PC-9 (cell line): ENCODE results near the gene TTYH1. TPM values are rescaled to one million over a fixed set of nuclear protein-coding genes. Genes with fewer than 3 reads are reported as not detected.
A peak's percentile ranks its signal among the peaks of the same experiment; 100 is the strongest.

ENCODE experiments used
- BruUV-seq: library from RNA; stranded (reverse); fragments of 400-500 nt; replicated peaks from 2 replicates; lab custom pipeline; 2021; lab: Mats Ljungman, UMichigan
- CTCF ChIA-PET: fragments of 300-600 bp; sonication (Branson Sonifier 250); formaldehyde crosslinking; loops from one replicate; lab custom pipeline; 2022; ENCODE audit warnings: antibody characterized with exemption; lab: Charles Lee
- POLR2A ChIA-PET: fragments of 300-600 bp; sonication (Branson Sonifier 250); formaldehyde crosslinking; loops from one replicate; lab custom pipeline; 2022; ENCODE audit warnings: antibody characterized with exemption; ENCODE audit not compliant: unreplicated experiment; lab: Charles Lee
- DNase-seq, 2 experiments: peaks; one replicate each; pipeline versions ENCODE4 v3.0.0 to v3.0.0-alpha.2; 2015 to 2022; ENCODE audit warnings: mixed read lengths in 1 of 2
- H2AFZ ChIP-seq: fragments of 200-600 bp; sonication (generic); 2 replicates; pipeline ENCODE4 v1.8.1; 2017; ENCODE audit warnings: antibody characterized with exemption
- H3F3A ChIP-seq: fragments of 200-600 bp; sonication (generic); 2 replicates; pipeline ENCODE4 v1.8.1; 2017; ENCODE audit warnings: antibody characterized with exemption, mild to moderate bottlenecking, low read depth; ENCODE audit not compliant: insufficient read depth
- H3K27ac ChIP-seq: fragments of 200-600 bp; sonication (generic); 2 replicates; pipeline ENCODE4 v1.6.1; 2016; ENCODE audit warnings: mixed run types
- H3K27me3 ChIP-seq: fragments of 200-600 bp; sonication (generic); 2 replicates; pipeline ENCODE4 v1.6.1; 2016; ENCODE audit warnings: low read depth, mixed run types; ENCODE audit not compliant: insufficient read depth
- H3K36me3 ChIP-seq: fragments of 200-600 bp; sonication (generic); 2 replicates; pipeline ENCODE4 v1.6.1; 2016; ENCODE audit warnings: low read depth, mixed run types
- H3K4me1 ChIP-seq: fragments of 200-600 bp; sonication (generic); replicated peaks from 2 replicates; pipeline ENCODE4 v1.6.1; 2016; ENCODE audit warnings: mixed run types; ENCODE audit not compliant: insufficient read depth
- H3K4me2 ChIP-seq: fragments of 200-600 bp; sonication (generic); 2 replicates; pipeline ENCODE4 v1.6.1; 2017; ENCODE audit warnings: mixed run types
- H3K4me3 ChIP-seq: fragments of 200-600 bp; sonication (generic); 2 replicates; pipeline ENCODE4 v1.6.1; 2016; ENCODE audit warnings: mixed run types
- H3K79me2 ChIP-seq: fragments of 200-600 bp; sonication (generic); 2 replicates; pipeline ENCODE4 v1.6.1; 2017; ENCODE audit warnings: low read depth, mixed run types
- H3K9me2 ChIP-seq: fragments of 200-600 bp; sonication (generic); 2 replicates; pipeline ENCODE4 v1.8.1; 2017; ENCODE audit warnings: mild to moderate bottlenecking; ENCODE audit not compliant: insufficient read depth
- H3K9me3 ChIP-seq: fragments of 200-600 bp; sonication (generic); 2 replicates; pipeline ENCODE4 v1.8.1; 2016; ENCODE audit warnings: low read depth; ENCODE audit not compliant: insufficient read depth
- H4K20me1 ChIP-seq: fragments of 200-600 bp; sonication (generic); 2 replicates; pipeline ENCODE4 v1.8.1; 2017; ENCODE audit not compliant: insufficient read depth
- EZH2 ChIP-seq: fragments of 200-600 bp; sonication (generic); IDR thresholded peaks from 2 replicates; pipeline ENCODE4 v1.8.0; 2017; ENCODE audit warnings: antibody characterized with exemption, low read depth
- intact Hi-C: fragments of 100-400 bp; cut with micrococcal nuclease; formaldehyde crosslinking; loops from one replicate; pipeline ENCODE4 v1.10.0; 2022; ENCODE audit not compliant: unreplicated experiment
- total RNA-seq: library from RNA; stranded (reverse); gene quantifications from 2 replicates; pipeline ENCODE4 v1.2.3, GENCODE V29; 2021
- TF ChIP-seq, protein P1 (sequence below): fragments of 200-600 bp; sonication (generic); conservative IDR thresholded peaks from 2 replicates; pipeline ENCODE4 v1.6.1; 2017; ENCODE audit warnings: mixed run types, antibody characterized with exemption, mild to moderate bottlenecking, moderate library complexity

Gene TTYH1
- total RNA-seq, 1 experiment from 2014 or later: 1.6 TPM

DNA sequence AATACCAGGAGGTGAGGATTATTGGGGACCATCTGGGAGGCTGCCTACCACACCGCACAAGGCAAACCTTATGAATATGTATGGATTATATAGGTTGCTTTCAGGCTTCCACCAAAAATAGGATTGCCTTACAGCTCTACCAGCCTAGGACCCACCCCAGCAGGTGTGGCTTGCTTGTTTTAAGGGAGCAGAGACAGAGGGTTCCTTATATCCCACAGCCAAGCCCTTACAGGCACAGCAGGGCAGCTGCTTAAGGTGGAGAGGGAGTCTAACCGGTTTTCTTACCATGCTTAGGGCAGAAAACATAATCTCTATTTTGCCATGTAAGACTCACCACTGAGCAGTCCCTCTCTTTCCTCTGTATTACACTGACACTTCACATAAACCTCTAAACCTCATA is 16.1 kb upstream of the TTYH1 start:
- BruUV-seq: no TSS peak
- Histone ChIP-seq H3K27ac (no peak overlapping the region), H3K27me3 (0 out of 2 replicates have a peak, but pooled peaks cover 3% of the 10 kb centered on the region), H3K79me2 (no peaks in the 10 kb centered on the region), H3K4me1 (peaks cover 12% of the 10 kb centered on the region), H3F3A (peaks cover 7% of the 10 kb centered on the region; the same call in 1 of the 2 replicates), H4K20me1 (no peaks in the 10 kb centered on the region), H3K9me2 (no peaks in the 10 kb centered on the region), H2AFZ (no peak overlapping the region), H3K9me3 (no peaks in the 10 kb centered on the region), H3K36me3 (no peaks in the 10 kb centered on the region), H3K4me2 (no peak overlapping the region), H3K4me3 (no peak overlapping the region)
- peak in 1 of 2 experiments; percentile 80 for DNase-seq
- intact Hi-C loops: no loop called here
- ChIA-PET CTCF (interaction anchor here (0.6 kb wide), 1 partner anchor 56 kb away, joined by 3 read pairs; no protein-coding TSS in a partner anchor), POLR2A (no interaction called here)
- TF ChIP-seq EZH2: no peak
- TF ChIP-seq, protein P1, sequence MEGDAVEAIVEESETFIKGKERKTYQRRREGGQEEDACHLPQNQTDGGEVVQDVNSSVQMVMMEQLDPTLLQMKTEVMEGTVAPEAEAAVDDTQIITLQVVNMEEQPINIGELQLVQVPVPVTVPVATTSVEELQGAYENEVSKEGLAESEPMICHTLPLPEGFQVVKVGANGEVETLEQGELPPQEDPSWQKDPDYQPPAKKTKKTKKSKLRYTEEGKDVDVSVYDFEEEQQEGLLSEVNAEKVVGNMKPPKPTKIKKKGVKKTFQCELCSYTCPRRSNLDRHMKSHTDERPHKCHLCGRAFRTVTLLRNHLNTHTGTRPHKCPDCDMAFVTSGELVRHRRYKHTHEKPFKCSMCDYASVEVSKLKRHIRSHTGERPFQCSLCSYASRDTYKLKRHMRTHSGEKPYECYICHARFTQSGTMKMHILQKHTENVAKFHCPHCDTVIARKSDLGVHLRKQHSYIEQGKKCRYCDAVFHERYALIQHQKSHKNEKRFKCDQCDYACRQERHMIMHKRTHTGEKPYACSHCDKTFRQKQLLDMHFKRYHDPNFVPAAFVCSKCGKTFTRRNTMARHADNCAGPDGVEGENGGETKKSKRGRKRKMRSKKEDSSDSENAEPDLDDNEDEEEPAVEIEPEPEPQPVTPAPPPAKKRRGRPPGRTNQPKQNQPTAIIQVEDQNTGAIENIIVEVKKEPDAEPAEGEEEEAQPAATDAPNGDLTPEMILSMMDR: no peak

DNA sequence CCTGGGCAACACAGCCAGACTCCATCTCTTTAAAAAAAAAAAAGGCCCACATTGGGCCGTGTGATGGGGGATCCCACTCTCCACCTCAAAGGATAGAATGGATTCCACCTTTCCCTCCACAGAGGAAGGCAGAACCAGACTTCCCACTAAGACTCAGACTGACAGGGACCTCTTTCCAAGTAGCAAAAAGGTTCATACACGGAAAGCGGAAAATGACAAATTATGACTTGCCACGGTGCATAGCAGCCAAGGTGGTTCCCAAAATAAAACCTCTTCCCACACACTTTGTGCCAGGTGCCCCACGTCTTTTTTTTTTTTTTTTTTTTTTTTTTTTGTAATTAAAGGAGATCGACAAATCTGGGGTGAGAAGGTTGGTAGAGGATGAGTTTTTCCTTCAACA is 14.4 kb upstream of the TTYH1 start:
- H3K9me2 ChIP-seq: no peaks in the 10 kb centered on the region
- H4K20me1 ChIP-seq: no peaks in the 10 kb centered on the region
- H3K4me3 ChIP-seq: no peak overlapping the region
- H3K9me3 ChIP-seq: no peaks in the 10 kb centered on the region
- no peaks in the 10 kb centered on the region for H3K36me3 ChIP-seq
- no peak overlapping the region for H3K4me2 ChIP-seq
- H3K79me2 ChIP-seq: no peaks in the 10 kb centered on the region
- intact Hi-C loops: no loop called here
- POLR2A ChIA-PET: no interaction called here
- DNase-seq: no peak
- no TSS peak for BruUV-seq
- CTCF ChIA-PET: no interaction called here
- H3F3A ChIP-seq: peaks cover 7% of the 10 kb centered on the region; the same call in 1 of the 2 replicates
- H3K27ac ChIP-seq: no peak overlapping the region
- peaks cover 12% of the 10 kb centered on the region for H3K4me1 ChIP-seq
- no peak overlapping the region for H2AFZ ChIP-seq
- 0 out of 2 replicates have a peak, but pooled peaks cover 1% of the 10 kb centered on the region for H3K27me3 ChIP-seq
- TF ChIP-seq, protein P1: no peak
- TF ChIP-seq EZH2: no peak

DNA sequence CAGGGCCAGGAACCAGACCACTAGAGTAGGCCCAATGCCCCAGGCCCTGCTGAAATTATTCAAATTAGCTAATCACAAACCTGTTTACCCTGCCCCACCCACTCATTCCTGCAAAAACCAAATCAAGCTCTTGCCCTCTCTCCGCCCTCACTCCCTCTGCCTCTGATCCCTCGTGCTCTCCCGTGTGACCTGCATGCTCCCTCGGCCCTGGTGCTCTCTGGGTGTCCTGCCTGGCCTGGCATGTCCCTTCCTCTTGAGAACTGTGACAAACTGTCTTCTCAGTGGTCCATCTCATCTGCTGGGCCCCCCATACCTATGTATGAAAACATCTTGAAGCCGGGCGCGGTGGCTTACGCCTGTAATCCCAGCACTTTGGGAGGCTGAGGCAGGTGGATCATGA is 12.2 kb upstream of the TTYH1 start:
- Histone ChIP-seq H3K79me2 (no peaks in the 10 kb centered on the region), H3K4me2 (no peak overlapping the region), H3K4me1 (peaks cover 12% of the 10 kb centered on the region), H3K9me3 (no peaks in the 10 kb centered on the region), H2AFZ (no peak overlapping the region), H3K9me2 (no peaks in the 10 kb centered on the region), H3K36me3 (no peaks in the 10 kb centered on the region), H4K20me1 (no peaks in the 10 kb centered on the region), H3F3A (peaks cover 8% of the 10 kb centered on the region; the same call in 1 of the 2 replicates), H3K4me3 (no peak overlapping the region), H3K27ac (no peak overlapping the region), H3K27me3 (peaks cover 8% of the 10 kb centered on the region; the same call in 1 of the 2 replicates)
- TF ChIP-seq, protein P1: no peak
- TF ChIP-seq EZH2: no peak
- intact Hi-C loops: no loop called here
- ChIA-PET POLR2A (interaction anchor here (0.6 kb wide), 1 partner anchor 676 kb away, joined by 3 read pairs; no protein-coding TSS in a partner anchor), CTCF (no interaction called here)
- no peak for DNase-seq
- no TSS peak for BruUV-seq
